Natural killer cell (primary cell): Measurements from ENCODE around the gene RAB3IL1. TPM values are rescaled to one million over a fixed set of nuclear protein-coding genes. Genes with fewer than 3 reads are reported as not detected.

Source experiments
- ATAC-seq, 3 donors: fragments of 150-1000 bp in 2 of 3; fragments of 200-7000 bp in 1 of 3; cut with Tn5 transposase; 1 replicate in 1 of 3; 2 replicates in 2 of 3; pipeline ENCODE4 v1.10.0; 2021; ENCODE audit warnings: mild to moderate bottlenecking in 2 of 3, moderate library complexity in 2 of 3
- DNase-seq, 2 donors: peaks; one replicate each; pipeline versions ENCODE4 v3.0.0 to v3.0.0-alpha.2; 2013 to 2021; ENCODE audit warnings: mixed read lengths in 1 of 2
- H3K27ac ChIP-seq: one replicate; pipeline ENCODE4 v1.5.1; 2013; ENCODE audit warnings: mild to moderate bottlenecking, low read length
- H3K27me3 ChIP-seq: one replicate; pipeline ENCODE4 v1.6.1; 2013; ENCODE audit warnings: low read length; ENCODE audit not compliant: control insufficient read depth, insufficient read depth
- H3K36me3 ChIP-seq: one replicate; pipeline ENCODE4 v1.6.1; 2013; ENCODE audit warnings: low read length; ENCODE audit not compliant: control insufficient read depth, insufficient read depth
- H3K4me1 ChIP-seq: one replicate; pipeline ENCODE4 v1.6.1; 2013; ENCODE audit warnings: low read length; ENCODE audit not compliant: control insufficient read depth, insufficient read depth
- H3K4me3 ChIP-seq: one replicate; pipeline ENCODE4 v1.5.1; 2013; ENCODE audit warnings: low read length
- H3K9me3 ChIP-seq: one replicate; pipeline ENCODE4 v1.6.1; 2013; ENCODE audit warnings: low read length; ENCODE audit not compliant: control insufficient read depth, insufficient read depth
- H3K27ac Mint-ChIP-seq, 2 donors: one replicate each; pipeline ENCODE4 v1.8.0; 2022; ENCODE audit warnings: mild to moderate bottlenecking in 2 of 2, mixed read lengths in 2 of 2, moderate library complexity in 1 of 2
- H3K27me3 Mint-ChIP-seq, 2 donors: one replicate each; pipeline ENCODE4 v1.8.0; 2022; ENCODE audit warnings: low read depth in 2 of 2, mixed read lengths in 2 of 2
- H3K36me3 Mint-ChIP-seq: one replicate; pipeline ENCODE4 v1.8.0; 2022; ENCODE audit warnings: mixed read lengths
- H3K4me1 Mint-ChIP-seq, 2 donors: one replicate each; pipeline ENCODE4 v1.8.0; 2022; ENCODE audit warnings: mixed read lengths in 2 of 2
- H3K4me3 Mint-ChIP-seq: one replicate; pipeline ENCODE4 v1.8.0; 2022; ENCODE audit warnings: mild to moderate bottlenecking, moderate library complexity, mixed read lengths
- H3K9me3 Mint-ChIP-seq, 2 donors: one replicate each; pipeline ENCODE4 v1.8.0; 2022; ENCODE audit warnings: mixed read lengths in 2 of 2
- WGBS: methylation state at CpG from one replicate; pipeline ENCODE4 v1.1.7; 2013; ENCODE audit warnings: missing lambda C conversion rate; ENCODE audit not compliant: insufficient coverage; 5-methylcytosine and 5-hydroxymethylcytosine counted together
- intact Hi-C: fragments of 100-400 bp; cut with micrococcal nuclease; formaldehyde crosslinking; loops from one replicate; pipeline ENCODE4 v1.14.2; 2022
- total RNA-seq, 4 donors: library from RNA; stranded (reverse); fragments of 120-200 nt in 1 of 4; gene quantifications; one replicate each; pipeline versions ENCODE4 v1.2.3 to v1.2.4, GENCODE V29; 2013 to 2022
- TF ChIP-seq, protein P1 (sequence below): fragments of 200-600 bp; IDR thresholded peaks from one replicate; pipeline ENCODE4 v1.8.0; 2022; ENCODE audit warnings: antibody characterized with exemption

The RAB3IL1 gene
- total RNA-seq, 3 donors from 2014 or later (not counting 1 experiment from before 2014, with no cell fraction given) = not detected

DNA sequence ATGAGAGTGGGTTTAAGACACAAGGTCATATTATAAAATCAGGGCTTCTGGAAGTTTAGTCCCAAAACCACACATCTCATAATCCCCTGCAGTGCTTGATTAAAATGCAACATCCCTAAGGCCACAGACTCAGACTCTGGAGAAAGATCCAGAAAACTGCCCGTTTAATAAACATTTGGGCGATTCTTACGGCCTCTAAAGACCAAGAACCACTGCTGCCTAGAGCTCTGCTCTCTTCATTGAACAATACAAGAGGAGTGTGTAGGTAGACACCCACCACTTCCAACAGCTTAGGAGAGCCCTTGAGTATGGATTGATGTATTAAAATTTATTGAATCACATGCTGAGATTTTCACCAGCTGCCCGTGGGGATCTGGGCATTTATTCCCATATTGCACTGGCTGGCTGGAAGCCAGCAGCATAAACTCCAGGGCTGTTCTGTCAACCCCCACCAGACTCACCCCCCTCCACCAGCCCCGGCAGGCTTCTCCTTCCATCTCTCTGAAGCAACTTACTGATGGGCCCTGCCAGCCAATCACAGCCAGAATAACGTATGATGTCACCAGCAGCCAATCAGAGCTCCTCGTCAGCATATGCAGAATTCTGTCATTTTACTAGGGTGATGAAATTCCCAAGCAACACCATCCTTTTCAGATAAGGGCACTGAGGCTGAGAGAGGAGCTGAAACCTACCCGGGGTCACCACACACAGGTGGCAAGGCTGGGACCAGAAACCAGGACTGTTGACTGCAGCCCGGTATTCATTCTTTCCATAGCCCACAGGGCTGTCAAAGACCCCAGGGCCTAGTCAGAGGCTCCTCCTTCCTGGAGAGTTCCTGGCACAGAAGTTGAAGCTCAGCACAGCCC lies 32.0 kb upstream of the RAB3IL1 start:
- no peak overlapping the region for H3K27ac Mint-ChIP-seq
- TF ChIP-seq, protein P1, sequence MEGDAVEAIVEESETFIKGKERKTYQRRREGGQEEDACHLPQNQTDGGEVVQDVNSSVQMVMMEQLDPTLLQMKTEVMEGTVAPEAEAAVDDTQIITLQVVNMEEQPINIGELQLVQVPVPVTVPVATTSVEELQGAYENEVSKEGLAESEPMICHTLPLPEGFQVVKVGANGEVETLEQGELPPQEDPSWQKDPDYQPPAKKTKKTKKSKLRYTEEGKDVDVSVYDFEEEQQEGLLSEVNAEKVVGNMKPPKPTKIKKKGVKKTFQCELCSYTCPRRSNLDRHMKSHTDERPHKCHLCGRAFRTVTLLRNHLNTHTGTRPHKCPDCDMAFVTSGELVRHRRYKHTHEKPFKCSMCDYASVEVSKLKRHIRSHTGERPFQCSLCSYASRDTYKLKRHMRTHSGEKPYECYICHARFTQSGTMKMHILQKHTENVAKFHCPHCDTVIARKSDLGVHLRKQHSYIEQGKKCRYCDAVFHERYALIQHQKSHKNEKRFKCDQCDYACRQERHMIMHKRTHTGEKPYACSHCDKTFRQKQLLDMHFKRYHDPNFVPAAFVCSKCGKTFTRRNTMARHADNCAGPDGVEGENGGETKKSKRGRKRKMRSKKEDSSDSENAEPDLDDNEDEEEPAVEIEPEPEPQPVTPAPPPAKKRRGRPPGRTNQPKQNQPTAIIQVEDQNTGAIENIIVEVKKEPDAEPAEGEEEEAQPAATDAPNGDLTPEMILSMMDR = no peak
- Histone ChIP-seq H3K9me3 (no peaks in the 10 kb centered on the region), H3K27ac (no peak overlapping the region), H3K36me3 (no peaks in the 10 kb centered on the region), H3K4me3 (no peak overlapping the region), H3K4me1 (peaks cover 2% of the 10 kb centered on the region), H3K27me3 (peaks cover under 1% of the 10 kb centered on the region)
- H3K27me3 Mint-ChIP-seq = peaks cover 0 to 2% of the 10 kb centered on the region in 2 donors
- no peaks in the 10 kb centered on the region for H3K4me1 Mint-ChIP-seq
- ATAC-seq (no peak), DNase-seq (peak in 1 of 2 donors; percentile 52)
- WGBS = 65% methylated on average over 9 of the region's 9 CpGs
- intact Hi-C loops = loop anchor here (5.0 kb wide), 1 partner anchor 133 kb away; no protein-coding TSS in a partner anchor
- no peaks in the 10 kb centered on the region for H3K9me3 Mint-ChIP-seq
- H3K36me3 Mint-ChIP-seq = no peaks in the 10 kb centered on the region
- H3K4me3 Mint-ChIP-seq = no peak overlapping the region

DNA sequence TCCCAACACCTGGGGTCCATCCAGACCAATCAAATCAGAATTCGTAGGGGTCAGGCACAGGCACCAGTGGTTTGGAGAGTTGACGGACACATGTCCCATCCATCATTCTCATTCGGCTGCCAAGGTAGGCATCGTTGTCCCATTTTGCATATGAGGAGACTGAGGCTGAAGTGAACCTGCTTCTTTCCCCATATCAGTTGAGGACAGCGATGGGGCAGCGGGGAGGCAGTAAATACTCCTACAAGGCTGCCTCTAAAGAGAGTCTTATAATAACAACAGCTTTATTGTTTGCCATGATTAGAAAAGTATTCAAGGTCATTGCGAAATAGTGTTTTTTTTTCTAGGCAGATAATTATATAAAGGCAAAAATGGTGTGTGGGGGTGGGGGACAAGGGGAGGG lies 31.1 kb upstream of the RAB3IL1 start:
- no peaks in the 10 kb centered on the region for H3K9me3 ChIP-seq
- no peak overlapping the region for H3K4me3 Mint-ChIP-seq
- no peaks in the 10 kb centered on the region for H3K27me3 Mint-ChIP-seq
- no peaks in the 10 kb centered on the region for H3K36me3 Mint-ChIP-seq
- no peak for DNase-seq
- H3K27ac Mint-ChIP-seq = no peak overlapping the region
- no peak overlapping the region for H3K27ac ChIP-seq
- WGBS = 84% methylated on average over 5 of the region's 7 CpGs
- no peaks in the 10 kb centered on the region for H3K4me1 Mint-ChIP-seq
- no peaks in the 10 kb centered on the region for H3K36me3 ChIP-seq
- H3K27me3 ChIP-seq = no peaks in the 10 kb centered on the region
- ATAC-seq = no peak
- TF ChIP-seq, protein P1 = no peak
- intact Hi-C loops = loop anchor here (5.0 kb wide), 1 partner anchor 134 kb away; no protein-coding TSS in a partner anchor
- H3K4me1 ChIP-seq = peaks cover 2% of the 10 kb centered on the region
- no peak overlapping the region for H3K4me3 ChIP-seq
- H3K9me3 Mint-ChIP-seq = no peaks in the 10 kb centered on the region

DNA sequence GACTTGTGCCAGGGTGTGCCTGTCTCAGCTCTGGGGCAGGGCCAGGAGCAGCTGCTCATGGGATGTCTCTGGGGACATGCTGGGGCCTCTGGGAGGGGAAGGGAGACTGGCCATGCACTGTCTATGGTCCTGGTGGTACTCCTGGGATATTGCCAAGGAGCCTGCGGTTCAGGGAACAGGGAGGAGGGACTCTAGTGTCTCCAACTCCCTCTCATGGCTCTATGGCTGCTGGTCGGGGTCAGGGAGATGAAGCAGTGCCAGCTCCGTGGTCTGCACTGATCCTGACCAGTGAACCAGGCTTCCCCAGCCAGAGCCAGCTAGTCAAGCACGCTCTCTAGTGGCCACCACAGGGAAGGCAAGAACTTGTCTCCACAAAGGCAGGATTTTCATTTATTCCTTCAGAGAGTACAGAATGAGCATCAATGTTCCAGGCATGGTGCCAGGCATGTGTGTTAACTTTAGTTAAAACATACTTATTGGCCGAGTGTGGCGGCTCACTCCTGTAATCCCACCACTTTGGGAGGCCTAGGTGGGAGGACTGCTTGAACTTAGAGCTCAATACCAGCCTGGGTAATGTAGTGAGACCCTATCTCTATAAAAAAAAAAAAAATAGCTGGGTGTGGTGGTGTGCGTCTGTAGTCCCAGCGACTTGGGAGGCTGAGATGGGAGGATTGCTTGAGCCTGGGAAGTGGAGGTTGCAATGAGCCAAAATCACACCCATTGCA lies 30.3 kb upstream of the RAB3IL1 start:
- TF ChIP-seq, protein P1 = peak; percentile 85
- Mint-ChIP-seq H3K4me3 (no peak overlapping the region), H3K9me3 (no peaks in the 10 kb centered on the region), H3K27ac (no peak overlapping the region), H3K4me1 (no peaks in the 10 kb centered on the region), H3K27me3 (no peaks in the 10 kb centered on the region), H3K36me3 (no peaks in the 10 kb centered on the region)
- ATAC-seq (peak; percentile 86 to 99 (median 93)), DNase-seq (peak; percentile 54 to 82)
- Histone ChIP-seq H3K4me3 (no peak overlapping the region), H3K27me3 (no peaks in the 10 kb centered on the region), H3K4me1 (peaks cover 2% of the 10 kb centered on the region), H3K9me3 (no peaks in the 10 kb centered on the region), H3K27ac (no peak overlapping the region), H3K36me3 (no peaks in the 10 kb centered on the region)
- 0% methylated on average over 6 of the region's 8 CpGs for WGBS
- intact Hi-C loops = loop anchor here (1.0 to 5.0 kb wide), 4 partner anchors 48 to 150 kb away; no protein-coding TSS in a partner anchor
